Measurements from ENCODE around the gene MPHOSPH9.
A peak's percentile ranks its signal among the peaks of the same experiment; 100 is the strongest.

Gene MPHOSPH9

DNA sequence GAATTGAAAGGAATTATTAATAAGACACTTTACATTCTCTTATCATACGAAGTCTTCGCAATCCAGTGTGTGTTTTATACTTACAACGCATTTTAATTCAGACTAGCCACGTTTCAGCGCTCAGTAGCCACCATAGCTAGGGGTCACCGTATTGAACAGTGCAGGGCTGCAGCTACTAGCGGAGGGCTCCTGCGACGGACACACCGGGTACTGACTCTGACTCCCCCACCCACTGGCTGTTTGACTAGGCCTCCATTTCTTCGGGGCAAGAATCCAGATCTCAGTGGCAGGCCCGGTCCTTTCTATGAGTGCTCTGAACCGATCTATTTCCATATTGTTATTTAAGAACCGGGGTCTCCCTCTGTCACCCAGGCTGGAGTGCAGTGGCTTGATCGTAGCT lies 40.2 kb upstream of the MPHOSPH9 start:
- no peaks in the 10 kb centered on the region for H3K27me3 ChIP-seq (ENCODE audit: insufficient read depth, low read depth)
- H3K27ac ChIP-seq, result no peak overlapping the region
- no peaks in the 10 kb centered on the region for H3K36me3 ChIP-seq (ENCODE audit: insufficient read depth)
- H3K4me1 ChIP-seq (ENCODE audit: low read depth, poor library complexity, severe bottlenecking), result peaks cover 5% of the 10 kb centered on the region
- TF ChIP-seq, protein P1, sequence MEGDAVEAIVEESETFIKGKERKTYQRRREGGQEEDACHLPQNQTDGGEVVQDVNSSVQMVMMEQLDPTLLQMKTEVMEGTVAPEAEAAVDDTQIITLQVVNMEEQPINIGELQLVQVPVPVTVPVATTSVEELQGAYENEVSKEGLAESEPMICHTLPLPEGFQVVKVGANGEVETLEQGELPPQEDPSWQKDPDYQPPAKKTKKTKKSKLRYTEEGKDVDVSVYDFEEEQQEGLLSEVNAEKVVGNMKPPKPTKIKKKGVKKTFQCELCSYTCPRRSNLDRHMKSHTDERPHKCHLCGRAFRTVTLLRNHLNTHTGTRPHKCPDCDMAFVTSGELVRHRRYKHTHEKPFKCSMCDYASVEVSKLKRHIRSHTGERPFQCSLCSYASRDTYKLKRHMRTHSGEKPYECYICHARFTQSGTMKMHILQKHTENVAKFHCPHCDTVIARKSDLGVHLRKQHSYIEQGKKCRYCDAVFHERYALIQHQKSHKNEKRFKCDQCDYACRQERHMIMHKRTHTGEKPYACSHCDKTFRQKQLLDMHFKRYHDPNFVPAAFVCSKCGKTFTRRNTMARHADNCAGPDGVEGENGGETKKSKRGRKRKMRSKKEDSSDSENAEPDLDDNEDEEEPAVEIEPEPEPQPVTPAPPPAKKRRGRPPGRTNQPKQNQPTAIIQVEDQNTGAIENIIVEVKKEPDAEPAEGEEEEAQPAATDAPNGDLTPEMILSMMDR (conservative IDR thresholded peaks at IDR 0.05; ENCODE audit: low read depth, low read length), result no peak
- H3K4me3 ChIP-seq (IDR thresholded peaks at IDR 0.05; ENCODE audit: insufficient read depth, low read depth, low read length), result no peak overlapping the region
- no peaks in the 10 kb centered on the region for H3K79me2 ChIP-seq (ENCODE audit: insufficient read depth, low read depth)
- no peaks in the 10 kb centered on the region for H4K20me1 ChIP-seq (ENCODE audit: insufficient read depth)
- H3K9ac ChIP-seq, result no peak overlapping the region
- no peak overlapping the region for H3K4me2 ChIP-seq
- no peak overlapping the region for H2AFZ ChIP-seq (ENCODE audit: low read depth)

- H3K4me2 ChIP-seq, result no peak overlapping the region
- TF ChIP-seq, protein P1 (conservative IDR thresholded peaks at IDR 0.05; ENCODE audit: low read depth, low read length), result no peak
- H3K79me2 ChIP-seq (ENCODE audit: insufficient read depth, low read depth), result no peaks in the 10 kb centered on the region
- no peaks in the 10 kb centered on the region for H4K20me1 ChIP-seq (ENCODE audit: insufficient read depth)
- no peak overlapping the region for H2AFZ ChIP-seq (ENCODE audit: low read depth)
- no peak overlapping the region for H3K4me3 ChIP-seq (IDR thresholded peaks at IDR 0.05; ENCODE audit: insufficient read depth, low read depth, low read length)
- H3K4me1 ChIP-seq (ENCODE audit: low read depth, poor library complexity, severe bottlenecking), result no peaks in the 10 kb centered on the region
- H3K9ac ChIP-seq, result no peak overlapping the region
- no peaks in the 10 kb centered on the region for H3K27me3 ChIP-seq (ENCODE audit: insufficient read depth, low read depth)
- no peaks in the 10 kb centered on the region for H3K36me3 ChIP-seq (ENCODE audit: insufficient read depth)
- no peak overlapping the region for H3K27ac ChIP-seq
Measured at GRCh38 chr12:123271001-123271668, 38.2 kb upstream of the MPHOSPH9 start.

DNA sequence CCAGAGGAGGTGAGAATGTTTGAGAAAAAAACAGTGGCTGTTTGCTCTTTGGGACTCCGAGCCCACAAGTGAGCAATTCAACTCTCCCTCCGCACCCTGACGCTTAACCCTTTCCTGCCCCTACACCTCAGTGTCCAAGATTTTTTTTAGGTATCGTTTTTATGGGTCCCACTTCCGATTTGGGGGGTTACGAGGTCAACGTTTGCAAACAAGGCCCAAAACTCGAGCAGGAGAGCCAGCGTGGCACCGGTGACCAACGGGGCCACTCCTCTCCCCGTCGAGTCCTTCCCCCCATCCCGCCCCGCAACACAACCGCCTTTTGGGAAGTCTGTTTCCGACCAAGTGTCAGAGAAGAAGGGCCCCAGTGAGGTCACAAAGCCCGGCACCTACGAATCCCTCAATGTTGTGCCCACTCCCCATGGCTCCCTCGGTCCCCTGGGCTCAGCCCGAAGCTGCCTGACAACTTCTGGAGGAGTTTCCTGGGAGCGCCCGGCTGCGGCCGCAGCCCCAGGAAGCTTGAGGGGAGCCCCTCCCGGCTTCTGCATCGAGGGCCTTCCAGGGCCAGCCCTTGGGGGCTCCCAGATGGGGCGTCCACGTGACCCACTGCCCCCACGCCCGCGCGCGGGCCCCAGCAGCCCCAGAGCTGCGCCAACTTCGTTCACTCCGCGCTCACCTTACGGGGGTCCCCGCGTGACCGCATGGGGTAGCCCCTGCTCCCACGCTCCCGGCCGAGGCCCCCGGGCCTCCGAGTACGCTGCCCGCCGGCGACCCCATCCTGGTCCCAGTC lies 37.5 kb upstream of the MPHOSPH9 start:
- no peak overlapping the region for H3K4me3 ChIP-seq (IDR thresholded peaks at IDR 0.05; ENCODE audit: insufficient read depth, low read depth, low read length)
- H3K79me2 ChIP-seq (ENCODE audit: insufficient read depth, low read depth), result no peaks in the 10 kb centered on the region
- no peak overlapping the region for H3K9ac ChIP-seq
- no peak overlapping the region for H2AFZ ChIP-seq (ENCODE audit: low read depth)
- peak overlapping the region; percentile 39; the same call in 1 of the 2 replicates for H3K4me2 ChIP-seq
- H3K27ac ChIP-seq, result no peak overlapping the region
- no peaks in the 10 kb centered on the region for H3K27me3 ChIP-seq (ENCODE audit: insufficient read depth, low read depth)
- H3K4me1 ChIP-seq (ENCODE audit: low read depth, poor library complexity, severe bottlenecking), result no peaks in the 10 kb centered on the region
- TF ChIP-seq, protein P1 (conservative IDR thresholded peaks at IDR 0.05; ENCODE audit: low read depth, low read length), result no peak
- H3K36me3 ChIP-seq (ENCODE audit: insufficient read depth), result no peaks in the 10 kb centered on the region
- H4K20me1 ChIP-seq (ENCODE audit: insufficient read depth), result no peaks in the 10 kb centered on the region

GRCh38 chr12:123269896-123270213 lies 36.9 kb upstream of the MPHOSPH9 start:
- Histone ChIP-seq H3K27me3 (ENCODE audit: insufficient read depth, low read depth) (no peaks in the 10 kb centered on the region), H3K4me1 (ENCODE audit: low read depth, poor library complexity, severe bottlenecking) (no peaks in the 10 kb centered on the region), H4K20me1 (ENCODE audit: insufficient read depth) (no peaks in the 10 kb centered on the region), H3K9ac (no peak overlapping the region), H3K27ac (no peak overlapping the region), H3K36me3 (ENCODE audit: insufficient read depth) (no peaks in the 10 kb centered on the region), H3K4me3 (IDR thresholded peaks at IDR 0.05; ENCODE audit: insufficient read depth, low read depth, low read length) (no peak overlapping the region), H3K4me2 (no peak overlapping the region), H3K79me2 (ENCODE audit: insufficient read depth, low read depth) (no peaks in the 10 kb centered on the region), H2AFZ (ENCODE audit: low read depth) (no peak overlapping the region)
- TF ChIP-seq, protein P1 (conservative IDR thresholded peaks at IDR 0.05; ENCODE audit: low read depth, low read length), result no peak

Measured in KMS-11 (cell line).